Activated naive CD8-positive, alpha-beta T cell treated with anti-CD3 and anti-CD28 coated beads for 36 hours (primary cell): ENCODE measurements around the gene CYP24A1. TPM values are rescaled to one million over a fixed set of nuclear protein-coding genes. Genes with fewer than 3 reads are reported as not detected.

Source experiments
- DNase-seq: peaks from one replicate; pipeline ENCODE4 v3.0.0; 2021
- H3K27ac Mint-ChIP-seq: one replicate; pipeline ENCODE4 v1.8.0; 2022; ENCODE audit warnings: mild to moderate bottlenecking, moderate library complexity, mixed read lengths
- H3K27me3 Mint-ChIP-seq: one replicate; pipeline ENCODE4 v1.8.0; 2022; ENCODE audit warnings: mild to moderate bottlenecking, mixed read lengths
- H3K36me3 Mint-ChIP-seq: one replicate; pipeline ENCODE4 v1.8.0; 2021; ENCODE audit warnings: mild to moderate bottlenecking, mixed read lengths
- H3K4me1 Mint-ChIP-seq: one replicate; pipeline ENCODE4 v1.8.0; 2021; ENCODE audit warnings: mixed read lengths
- H3K4me3 Mint-ChIP-seq: one replicate; pipeline ENCODE4 v1.8.0; 2022; ENCODE audit warnings: mild to moderate bottlenecking, moderate library complexity, mixed read lengths
- H3K9me3 Mint-ChIP-seq: one replicate; pipeline ENCODE4 v1.8.0; 2022; ENCODE audit warnings: mixed read lengths
- total RNA-seq, 2 experiments: library from RNA; stranded (reverse); gene quantifications; one replicate each; pipeline ENCODE4 v1.2.3, GENCODE V29; 2021

CYP24A1 gene
- total RNA-seq, 2 experiments from 2014 or later: not detected

DNA sequence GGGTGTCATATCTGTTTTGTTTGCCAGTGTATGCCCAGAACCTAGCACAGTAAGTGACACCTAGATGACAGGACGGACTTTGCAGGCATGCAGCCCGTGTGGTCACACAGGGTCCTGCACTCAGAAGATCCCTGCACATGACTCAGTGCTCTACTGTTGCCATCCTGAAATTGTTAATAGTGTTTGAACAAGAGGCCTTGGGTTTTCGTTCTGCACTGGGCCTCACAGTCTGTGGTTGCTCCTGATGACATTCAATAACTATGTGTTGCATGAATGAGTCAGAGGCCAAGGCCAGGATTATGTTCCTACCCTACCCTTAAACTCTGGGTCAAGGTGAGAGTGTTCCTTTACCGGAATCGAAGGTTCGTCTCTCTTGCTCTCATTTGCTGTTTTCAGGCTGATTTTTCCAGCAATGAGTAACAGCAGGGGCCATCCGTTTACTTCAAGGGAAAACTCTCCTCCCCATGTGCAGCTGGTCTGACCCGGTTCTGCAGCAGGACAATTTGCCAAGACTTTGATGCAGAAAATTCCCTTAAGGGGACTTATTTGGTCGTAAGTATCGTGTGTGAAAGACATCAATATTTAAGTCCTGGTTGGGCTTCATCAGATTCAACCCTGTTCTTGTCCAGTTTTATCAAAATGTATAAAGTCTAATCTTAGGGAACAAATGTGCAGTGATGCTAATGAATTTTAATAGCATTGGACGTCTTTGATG lies 21.1 kb upstream of the CYP24A1 start:
- Mint-ChIP-seq H3K27ac (no peak overlapping the region), H3K4me3 (no peak overlapping the region), H3K27me3 (no peaks in the 10 kb centered on the region), H3K9me3 (no peaks in the 10 kb centered on the region), H3K4me1 (peaks cover 4% of the 10 kb centered on the region), H3K36me3 (no peaks in the 10 kb centered on the region)
- DNase-seq: no peak

DNA sequence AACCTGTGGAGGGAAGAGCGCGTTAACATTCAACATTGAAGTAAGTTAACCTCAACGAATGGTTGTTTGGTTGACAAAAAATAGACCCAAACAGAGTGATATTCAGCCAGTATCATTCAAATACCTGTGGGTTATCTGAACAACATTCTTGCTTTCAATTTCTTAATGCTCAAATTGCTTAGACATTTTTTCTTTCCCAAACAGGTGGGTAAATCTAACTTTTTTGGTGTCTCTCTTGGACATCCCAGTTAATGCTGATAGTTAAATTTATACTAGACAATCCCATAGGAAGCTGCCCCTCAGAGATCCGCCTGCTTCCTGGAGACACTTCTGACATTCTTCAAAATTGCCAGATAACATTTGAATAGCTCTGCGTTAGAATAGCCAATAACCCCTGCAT lies 20.0 kb upstream of the CYP24A1 start:
- Mint-ChIP-seq H3K27me3 (no peaks in the 10 kb centered on the region), H3K9me3 (no peaks in the 10 kb centered on the region), H3K4me3 (no peak overlapping the region), H3K4me1 (no peaks in the 10 kb centered on the region), H3K36me3 (no peaks in the 10 kb centered on the region), H3K27ac (no peak overlapping the region)
- no peak for DNase-seq

DNA sequence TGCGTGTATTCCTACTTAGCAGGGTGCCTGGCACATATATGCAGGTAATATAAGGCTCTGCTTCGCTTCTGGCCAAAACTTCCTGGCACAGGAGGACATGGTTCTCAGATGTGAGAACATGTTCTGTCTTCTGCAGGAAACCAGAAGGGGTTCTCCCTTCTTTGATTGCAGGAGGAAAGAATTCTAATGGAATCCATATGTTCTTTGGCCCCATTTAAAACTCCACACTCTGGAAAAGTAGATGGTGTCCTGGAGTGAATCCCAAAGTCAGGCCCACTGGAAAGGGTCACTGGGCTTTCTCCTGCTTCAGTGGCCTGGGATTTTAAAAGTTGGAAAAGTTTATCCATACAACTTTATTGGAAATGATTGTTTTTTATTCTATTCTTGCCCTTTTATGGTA lies 16.4 kb upstream of the CYP24A1 start:
- H3K4me1 Mint-ChIP-seq: no peaks in the 10 kb centered on the region
- DNase-seq: no peak
- no peak overlapping the region for H3K4me3 Mint-ChIP-seq
- no peak overlapping the region for H3K27ac Mint-ChIP-seq
- H3K9me3 Mint-ChIP-seq: no peaks in the 10 kb centered on the region
- no peaks in the 10 kb centered on the region for H3K36me3 Mint-ChIP-seq
- peaks cover 6% of the 10 kb centered on the region for H3K27me3 Mint-ChIP-seq

DNA sequence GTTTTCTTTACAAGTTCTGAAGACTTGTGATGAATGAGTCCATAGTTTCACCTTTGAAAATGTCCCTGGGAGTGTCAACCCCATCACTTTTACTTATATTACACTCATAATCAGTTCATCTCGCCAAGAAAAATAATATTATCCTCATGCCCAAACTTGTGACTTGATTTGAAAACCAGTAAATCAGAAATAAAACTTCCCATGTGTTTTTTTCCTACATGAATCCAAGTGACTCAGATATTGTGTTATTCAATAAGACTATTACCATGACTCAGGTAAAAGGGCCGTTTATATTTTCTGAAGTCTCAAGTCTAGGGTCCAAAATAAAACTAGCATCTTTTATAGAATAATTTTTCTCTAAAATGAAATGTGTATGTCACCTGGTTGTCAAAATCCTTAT lies 15.8 kb upstream of the CYP24A1 start:
- H3K4me1 Mint-ChIP-seq: no peaks in the 10 kb centered on the region
- no peaks in the 10 kb centered on the region for H3K9me3 Mint-ChIP-seq
- peaks cover 12% of the 10 kb centered on the region for H3K27me3 Mint-ChIP-seq
- DNase-seq: no peak
- no peak overlapping the region for H3K4me3 Mint-ChIP-seq
- no peaks in the 10 kb centered on the region for H3K36me3 Mint-ChIP-seq
- H3K27ac Mint-ChIP-seq: no peak overlapping the region

DNA sequence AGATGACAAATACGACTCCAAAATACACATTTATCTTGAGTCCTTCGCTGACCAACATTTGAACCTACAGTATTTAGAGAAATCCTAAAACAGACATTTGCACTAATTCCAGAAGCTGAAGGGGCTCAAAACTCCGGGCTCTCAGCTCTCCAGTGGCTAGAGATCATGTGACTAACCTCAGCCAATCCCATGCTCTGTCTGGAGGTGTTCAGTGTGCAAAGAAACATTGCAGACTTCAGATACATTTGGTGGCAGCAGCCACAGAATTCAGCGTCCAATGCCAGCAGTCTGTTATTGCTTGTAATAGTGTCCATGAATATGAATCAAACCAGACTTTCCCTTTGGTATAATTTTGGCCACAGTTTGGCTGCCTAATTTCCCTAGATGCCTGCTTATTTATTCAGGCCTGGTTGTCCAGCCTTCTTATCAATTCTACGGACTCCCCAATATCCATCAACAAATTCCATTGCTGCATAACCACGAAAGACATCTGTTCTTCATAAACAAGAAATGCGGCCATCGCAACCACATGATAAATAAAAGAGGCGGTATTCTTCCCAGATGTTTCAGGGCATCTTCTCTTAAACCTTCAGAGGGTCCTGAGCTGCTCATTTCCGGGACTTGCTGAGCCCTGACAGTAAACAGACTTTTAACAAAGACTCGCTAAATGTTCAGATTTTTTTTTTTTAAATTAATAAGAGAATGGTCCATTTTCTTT lies 14.5 kb upstream of the CYP24A1 start:
- Mint-ChIP-seq H3K4me1 (no peaks in the 10 kb centered on the region), H3K4me3 (no peak overlapping the region), H3K36me3 (no peaks in the 10 kb centered on the region), H3K27ac (no peak overlapping the region), H3K27me3 (peaks cover 16% of the 10 kb centered on the region), H3K9me3 (no peaks in the 10 kb centered on the region)
- DNase-seq: no peak

DNA sequence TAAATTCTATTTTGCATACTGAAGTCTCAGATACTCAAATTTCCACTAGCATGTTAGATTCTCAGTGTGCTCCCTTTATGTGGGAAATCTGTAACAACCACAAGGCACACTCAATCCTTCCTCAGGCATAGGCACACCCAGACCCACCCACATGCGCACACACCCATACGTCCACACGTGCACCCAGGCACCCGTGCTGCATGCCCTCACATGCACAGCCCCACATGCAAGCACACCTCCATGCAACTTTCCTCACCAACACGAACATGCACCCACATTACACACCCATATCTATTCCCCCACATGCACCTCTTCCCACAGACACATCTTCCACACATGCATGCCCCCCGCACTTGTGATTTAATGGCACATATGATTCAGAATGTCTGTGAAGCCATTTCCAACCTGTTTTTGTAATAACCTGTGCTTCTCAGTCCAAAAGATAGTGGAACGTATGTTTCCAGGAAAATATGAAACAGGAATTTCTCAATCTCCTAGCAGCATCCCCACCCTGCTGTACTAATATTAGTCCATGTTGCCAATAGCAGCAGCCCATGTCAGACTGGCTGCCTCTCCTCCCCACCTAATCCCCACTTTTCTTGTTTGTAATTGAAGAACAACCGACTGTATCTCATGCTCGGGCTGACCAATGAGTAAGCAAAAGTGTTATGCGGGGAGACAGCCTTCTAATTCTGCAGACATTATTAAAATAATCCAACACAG lies 11.3 kb upstream of the CYP24A1 start:
- H3K9me3 Mint-ChIP-seq: no peaks in the 10 kb centered on the region
- no peak overlapping the region for H3K27ac Mint-ChIP-seq

DNA sequence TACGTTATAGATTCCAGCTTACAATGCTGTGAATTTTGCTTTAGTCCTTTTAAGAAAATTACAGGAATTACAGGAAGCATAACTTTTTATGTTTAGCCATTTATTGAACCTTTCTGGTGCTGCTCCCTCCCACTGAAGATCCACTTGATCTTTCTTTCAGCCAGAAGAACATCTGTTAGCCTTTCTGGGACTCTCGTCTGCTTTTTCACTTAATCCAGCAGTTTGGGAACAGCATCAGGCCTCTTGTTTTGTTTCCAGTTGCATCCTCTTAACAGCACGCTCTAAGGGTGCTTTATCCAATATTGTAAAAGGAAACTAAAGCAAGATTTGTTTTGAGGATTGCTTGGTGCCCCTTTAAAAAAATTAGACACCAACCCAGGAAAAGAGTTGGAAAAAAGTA lies 10.3 kb upstream of the CYP24A1 start:
- H3K27ac Mint-ChIP-seq: no peak overlapping the region
- DNase-seq: no peak
- no peaks in the 10 kb centered on the region for H3K36me3 Mint-ChIP-seq
- H3K27me3 Mint-ChIP-seq: peaks cover 25% of the 10 kb centered on the region
- H3K4me1 Mint-ChIP-seq: no peaks in the 10 kb centered on the region
- H3K9me3 Mint-ChIP-seq: no peaks in the 10 kb centered on the region
- no peak overlapping the region for H3K4me3 Mint-ChIP-seq

More for the DNA sequence above, 11.3 kb upstream of the CYP24A1 start:
- Mint-ChIP-seq H3K4me3 (no peak overlapping the region), H3K36me3 (no peaks in the 10 kb centered on the region), H3K27me3 (peaks cover 25% of the 10 kb centered on the region), H3K4me1 (no peaks in the 10 kb centered on the region)
- no peak for DNase-seq

DNA sequence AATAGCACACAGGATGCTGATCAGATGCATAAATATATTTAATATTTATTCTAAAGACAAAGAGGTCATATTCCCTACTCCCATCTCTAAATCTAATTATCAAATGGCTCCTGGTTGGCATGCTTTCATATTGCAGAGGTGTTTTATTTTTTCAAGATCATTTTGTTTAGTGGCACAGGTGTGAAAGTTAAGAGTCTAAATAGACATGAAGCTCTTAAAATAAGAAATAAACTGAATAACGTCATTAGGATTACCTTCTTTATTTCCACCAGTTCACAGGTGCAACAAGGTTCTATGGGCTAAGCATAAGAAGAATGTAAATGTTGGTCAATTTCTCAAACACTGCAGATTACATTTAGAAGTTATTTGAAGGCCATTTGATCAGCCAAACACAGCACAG lies 7.1 kb upstream of the CYP24A1 start:
- no peak overlapping the region for H3K27ac Mint-ChIP-seq
- no peaks in the 10 kb centered on the region for H3K4me1 Mint-ChIP-seq
- H3K27me3 Mint-ChIP-seq: peaks cover 40% of the 10 kb centered on the region
- DNase-seq: no peak
- H3K4me3 Mint-ChIP-seq: no peak overlapping the region
- no peaks in the 10 kb centered on the region for H3K9me3 Mint-ChIP-seq
- H3K36me3 Mint-ChIP-seq: no peaks in the 10 kb centered on the region

DNA sequence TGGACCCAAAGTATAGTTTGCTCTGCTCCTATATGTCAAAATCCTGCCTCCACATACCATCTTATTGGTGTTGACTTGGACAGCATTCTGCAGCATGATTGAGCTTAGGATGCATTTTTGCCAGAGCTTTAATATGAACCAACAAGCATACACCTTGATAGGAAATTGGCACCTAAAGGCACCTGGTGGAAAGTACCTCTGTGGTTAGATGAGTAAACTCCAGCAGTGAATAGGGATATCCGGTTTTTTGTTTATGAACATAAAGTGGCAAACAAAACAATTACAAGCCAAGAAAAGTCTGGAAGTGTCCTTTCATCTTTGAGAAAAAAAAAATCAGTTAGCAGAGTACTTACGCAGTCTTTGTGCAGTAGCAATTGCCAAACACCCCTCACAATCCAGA lies 6.2 kb upstream of the CYP24A1 start:
- H3K4me1 Mint-ChIP-seq: peaks cover under 1% of the 10 kb centered on the region
- no peaks in the 10 kb centered on the region for H3K9me3 Mint-ChIP-seq
- no peaks in the 10 kb centered on the region for H3K36me3 Mint-ChIP-seq
- no peak for DNase-seq
- no peak overlapping the region for H3K27ac Mint-ChIP-seq
- peaks cover 39% of the 10 kb centered on the region for H3K27me3 Mint-ChIP-seq
- H3K4me3 Mint-ChIP-seq: no peak overlapping the region

DNA sequence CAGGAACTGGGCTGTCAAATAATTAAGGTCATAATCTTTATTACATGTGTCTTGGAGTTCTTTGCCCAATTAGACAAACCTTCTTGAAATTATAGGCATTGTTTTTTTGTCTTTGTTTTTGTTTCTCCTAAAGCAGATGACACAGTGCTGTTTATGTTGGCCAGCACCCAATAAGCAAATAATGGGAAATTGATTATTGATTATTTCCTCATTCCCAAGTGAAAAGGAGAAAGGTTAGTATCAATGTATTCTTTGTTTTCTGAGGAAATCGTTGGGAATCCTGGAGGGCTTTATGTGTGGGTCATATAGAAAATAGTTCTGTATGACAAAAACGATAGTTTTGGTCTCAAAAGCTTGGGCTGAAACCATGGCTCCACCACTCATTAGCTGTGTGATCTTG lies 4.5 kb upstream of the CYP24A1 start:
- Mint-ChIP-seq H3K27ac (no peak overlapping the region), H3K36me3 (no peaks in the 10 kb centered on the region), H3K4me3 (no peak overlapping the region), H3K4me1 (peaks cover 14% of the 10 kb centered on the region), H3K9me3 (no peaks in the 10 kb centered on the region), H3K27me3 (peaks cover 48% of the 10 kb centered on the region)
- no peak for DNase-seq

DNA sequence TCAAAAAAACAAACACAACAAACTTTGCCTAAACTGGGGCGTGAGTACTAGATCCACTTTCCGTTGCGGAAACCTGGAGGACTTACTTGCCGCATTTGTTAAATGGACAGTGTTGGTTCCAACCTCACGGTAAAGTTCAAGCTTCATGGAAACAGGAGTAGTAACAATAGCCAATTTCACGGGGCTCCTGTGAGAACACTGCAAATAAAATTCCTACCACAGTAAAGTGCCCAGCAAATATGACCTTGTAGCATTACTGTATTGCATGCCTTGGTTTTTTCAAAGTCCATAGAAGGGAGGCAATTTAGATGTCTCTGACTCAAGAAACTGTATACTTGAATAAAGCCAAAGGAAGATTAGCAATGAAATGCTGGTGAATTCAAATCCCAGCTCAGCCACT lies 3.6 kb upstream of the CYP24A1 start:
- no peak overlapping the region for H3K27ac Mint-ChIP-seq
- H3K36me3 Mint-ChIP-seq: no peaks in the 10 kb centered on the region
- peaks cover 17% of the 10 kb centered on the region for H3K4me1 Mint-ChIP-seq
- no peak overlapping the region for H3K4me3 Mint-ChIP-seq
- no peaks in the 10 kb centered on the region for H3K9me3 Mint-ChIP-seq
- no peak for DNase-seq
- peaks cover 57% of the 10 kb centered on the region for H3K27me3 Mint-ChIP-seq

DNA sequence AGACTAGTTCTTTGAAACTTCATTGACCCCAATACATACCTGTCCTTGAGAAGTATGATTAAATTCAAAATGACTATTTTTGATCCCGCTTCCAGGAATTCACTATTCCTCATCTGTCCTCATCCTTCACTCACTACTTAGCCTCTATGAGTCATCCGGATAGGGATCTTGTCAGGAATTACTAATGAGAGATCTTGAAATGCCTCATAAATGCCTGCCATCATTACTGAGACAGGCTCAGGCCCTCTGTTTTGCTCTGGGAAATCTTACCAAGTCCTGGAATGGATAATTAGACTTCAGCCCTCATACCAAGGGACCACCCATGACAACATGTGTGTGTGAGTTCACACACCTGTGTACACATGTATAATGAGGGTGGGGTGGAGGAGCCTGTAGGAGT lies 2.8 kb upstream of the CYP24A1 start:
- H3K4me1 Mint-ChIP-seq: peaks cover 17% of the 10 kb centered on the region
- H3K9me3 Mint-ChIP-seq: no peaks in the 10 kb centered on the region
- peaks cover 63% of the 10 kb centered on the region for H3K27me3 Mint-ChIP-seq
- no peaks in the 10 kb centered on the region for H3K36me3 Mint-ChIP-seq
- no peak overlapping the region for H3K4me3 Mint-ChIP-seq
- no peak for DNase-seq
- no peak overlapping the region for H3K27ac Mint-ChIP-seq

DNA sequence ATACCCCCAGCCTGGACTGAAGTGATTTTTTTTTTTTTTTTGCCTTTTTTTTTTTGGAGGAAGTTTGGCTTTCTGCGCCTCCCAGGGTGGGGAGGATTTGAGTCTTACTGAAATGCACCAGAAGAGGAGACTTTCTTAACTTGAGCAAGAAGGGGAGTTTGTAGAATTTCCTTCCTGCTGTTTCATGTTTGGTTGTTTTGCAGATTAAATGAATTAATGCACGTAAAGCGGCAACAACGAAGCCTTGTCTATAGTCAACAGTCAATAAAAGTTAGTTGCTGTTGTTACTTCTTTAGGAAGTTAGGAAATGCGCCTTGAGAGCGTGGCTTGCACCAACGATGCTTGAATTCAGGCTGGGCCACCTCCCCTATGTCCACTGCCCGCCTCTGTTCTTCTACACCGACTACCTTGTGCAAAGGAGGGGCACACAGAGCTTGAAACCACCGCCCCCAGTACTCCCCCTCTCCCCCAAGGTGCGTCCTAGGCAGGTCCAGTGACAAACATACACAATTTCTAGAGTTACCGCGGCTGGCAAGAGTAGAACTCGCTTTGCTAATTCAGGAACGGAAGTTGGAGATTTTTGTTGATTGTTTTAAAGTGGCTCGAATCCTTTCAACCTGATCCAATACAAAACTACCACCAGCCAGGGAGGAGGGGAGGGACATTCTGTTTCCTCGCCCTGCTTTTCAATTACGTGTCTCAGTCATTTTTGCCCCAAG lies 830 bp upstream of the CYP24A1 start:
- DNase-seq: no peak
- no peak overlapping the region for H3K27ac Mint-ChIP-seq
- H3K9me3 Mint-ChIP-seq: no peaks in the 10 kb centered on the region
- peaks cover 17% of the 10 kb centered on the region for H3K4me1 Mint-ChIP-seq
- peak overlapping the region; percentile 37 for H3K4me3 Mint-ChIP-seq
- H3K36me3 Mint-ChIP-seq: no peaks in the 10 kb centered on the region
- H3K27me3 Mint-ChIP-seq: peaks cover 75% of the 10 kb centered on the region

DNA sequence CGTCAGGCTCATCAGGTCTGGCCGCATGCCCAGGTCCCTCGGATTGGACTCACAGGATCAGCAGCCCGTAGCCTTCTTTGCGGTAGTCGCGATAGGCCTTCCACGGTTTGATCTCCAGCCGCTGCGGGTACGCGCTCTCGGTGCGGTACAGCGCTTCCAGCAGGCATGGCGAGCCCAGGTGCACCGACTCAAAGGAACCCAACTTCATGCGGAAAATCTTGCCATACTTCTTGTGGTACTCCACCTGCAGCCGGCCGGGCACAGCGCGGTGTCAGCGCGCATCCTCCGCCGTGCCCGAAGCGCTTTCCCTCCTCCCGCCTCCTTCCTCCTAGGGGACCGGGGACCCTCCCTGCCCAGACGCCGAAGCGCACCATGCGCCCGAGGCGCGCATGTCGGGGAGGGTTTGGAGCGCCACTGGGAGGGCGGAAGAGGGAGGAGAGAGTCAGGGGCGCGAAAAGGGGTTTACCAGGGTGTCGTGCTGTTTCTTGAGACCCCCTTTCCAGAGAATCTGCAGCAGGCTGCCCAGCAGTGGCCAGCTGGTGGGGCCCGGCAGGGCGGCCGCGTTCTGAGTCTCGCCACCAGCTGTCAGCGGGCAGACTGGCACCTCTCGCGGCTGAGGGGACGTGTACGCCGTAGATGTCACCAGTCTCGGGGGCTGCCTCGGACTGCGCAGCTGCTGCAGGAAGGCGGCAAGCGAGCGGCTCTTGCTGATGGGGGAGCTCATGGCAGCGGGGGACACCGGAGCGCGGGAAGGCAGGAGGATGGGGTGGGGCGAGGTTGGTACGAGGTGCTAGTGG lies 732 bp downstream of the CYP24A1 start:
- Mint-ChIP-seq H3K27ac (no peak overlapping the region), H3K27me3 (peaks cover 86% of the 10 kb centered on the region), H3K4me3 (peak overlapping the region; percentile 60), H3K36me3 (no peaks in the 10 kb centered on the region), H3K9me3 (no peaks in the 10 kb centered on the region), H3K4me1 (peaks cover 17% of the 10 kb centered on the region)
- DNase-seq: peak; percentile 27
